NCI-H526 (cell line): ENCODE data around the gene LCE2B.
A peak's percentile ranks its signal among the peaks of the same experiment; 100 is the strongest.
"Not testable (repeated sequence)": the region's sequence is repeated elsewhere in the genome, so short reads cannot be mapped to it uniquely, and the experiment has no call there.

ENCODE experiments used
- DNase-seq, 2 experiments: peaks; one replicate each; lab custom pipeline; 2025; lab: John Stamatoyannopoulos, UW

LCE2B gene

GRCh38 chr1:152685823-152686222, at the start of gene LCE2B:
Gene LCE2B, plus strand, starts transcription at chr1:152686123. Its CDS starts 721 bp downstream, at chr1:152686844.
- DNase-seq: not testable (repeated sequence)

DNA sequence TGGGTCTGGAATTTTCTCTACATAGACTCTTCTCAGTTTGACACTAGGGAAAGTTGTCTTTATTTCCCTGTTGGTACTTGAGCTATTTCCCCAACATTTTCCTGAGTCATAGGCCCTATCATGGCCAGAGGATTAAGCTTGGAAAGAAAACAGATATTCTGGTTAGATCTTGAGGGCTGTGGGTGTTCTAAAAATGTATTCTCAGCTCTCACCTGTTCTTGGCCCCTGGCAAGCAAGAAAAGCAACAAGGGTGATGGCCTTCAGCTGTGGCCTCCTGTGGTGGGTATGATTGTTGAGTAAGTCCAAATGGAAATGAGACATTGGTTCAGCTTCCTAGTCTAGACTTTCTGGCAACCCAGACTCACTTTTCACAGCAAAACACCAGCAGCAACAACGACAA, 45.6 kb upstream of the LCE2B start:
- DNase-seq: no peak

GRCh38 chr1:152643945-152644344, 42.0 kb upstream of the LCE2B start:
- DNase-seq: no peak

DNA sequence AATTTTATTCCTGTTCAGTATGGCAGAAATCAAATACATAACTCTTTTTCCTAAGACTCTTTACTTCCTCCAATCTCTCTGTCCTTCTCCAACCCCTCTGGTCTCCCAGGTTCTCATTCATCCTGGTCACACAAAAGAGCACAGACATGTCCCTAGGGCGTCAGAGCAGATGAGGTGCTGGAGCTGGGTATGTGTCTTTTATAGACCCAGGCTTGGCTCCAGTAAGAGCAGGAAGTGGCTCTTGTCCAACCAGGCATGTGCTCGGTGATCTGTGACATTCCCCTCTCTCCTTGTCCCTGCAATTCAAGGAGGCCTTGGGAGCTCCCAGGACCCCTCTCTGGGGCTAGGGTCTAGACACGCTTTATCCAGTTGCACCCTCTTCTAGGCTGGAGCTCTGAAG, 40.8 kb upstream of the LCE2B start:
- no peak for DNase-seq

DNA sequence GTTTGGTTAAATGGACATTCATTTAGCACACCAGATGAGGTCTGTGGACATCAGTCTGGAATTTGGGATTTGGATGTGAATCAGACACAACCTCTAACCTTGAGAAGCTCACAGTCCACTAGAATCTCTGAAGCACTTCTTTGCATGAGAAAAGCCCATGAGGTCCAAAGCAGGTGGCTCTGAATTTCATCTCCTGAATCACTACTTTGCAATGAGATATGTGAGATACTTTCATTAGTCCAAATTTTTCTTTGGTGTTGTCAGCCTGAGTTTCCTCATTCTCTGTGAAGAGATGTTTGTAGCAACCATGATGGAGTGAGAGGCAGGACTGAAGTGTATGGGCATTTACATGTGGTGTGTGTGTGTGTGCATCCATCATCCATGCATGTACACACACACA, 39.3 kb upstream of the LCE2B start:
- no peak for DNase-seq

DNA sequence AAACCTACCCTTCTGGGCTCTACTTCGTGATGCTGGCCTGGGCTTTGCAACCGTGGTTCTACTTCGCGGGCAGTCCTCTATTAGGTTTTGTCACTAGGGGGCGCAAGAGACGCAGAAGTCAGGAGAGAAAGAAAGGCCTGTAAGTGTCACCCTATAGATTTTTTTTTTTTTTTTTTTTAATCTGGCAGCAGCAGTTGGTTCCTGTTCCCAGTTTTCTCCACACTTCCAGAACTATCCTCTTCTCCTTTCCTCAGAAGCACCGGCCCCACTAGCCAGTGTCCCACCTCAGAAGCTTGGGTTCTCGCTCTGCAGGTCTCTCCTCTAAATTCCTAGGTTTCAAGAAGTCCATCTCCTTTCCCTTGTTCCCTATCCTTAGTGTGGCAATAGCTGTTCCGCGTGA, 31.8 kb upstream of the LCE2B start:
- peak; percentile 68 to 84 for DNase-seq

DNA sequence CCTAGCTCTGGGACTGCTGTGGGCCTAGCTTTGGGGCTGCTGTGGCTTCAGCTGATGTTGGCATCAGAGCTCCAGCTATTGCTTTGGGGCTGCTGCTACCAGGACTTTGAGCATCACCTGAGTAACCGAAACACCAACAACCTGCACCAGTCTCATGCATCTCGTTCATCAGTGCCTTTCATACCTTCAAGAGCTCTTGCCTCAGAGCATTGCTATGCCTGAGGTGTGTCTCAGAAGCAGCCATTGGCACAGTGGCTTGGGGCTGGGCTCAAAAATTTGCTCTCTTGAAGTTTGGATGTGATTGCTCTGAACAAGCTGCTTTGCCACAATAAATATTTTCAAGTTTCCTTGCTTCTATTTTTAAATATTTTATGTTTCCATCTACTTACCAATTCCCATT, 29.5 kb upstream of the LCE2B start:
- no peak for DNase-seq

- no peak for DNase-seq
Measured at GRCh38 chr1:152657677-152658076, 28.2 kb upstream of the LCE2B start.

- DNase-seq: no peak
Measured at GRCh38 chr1:152658649-152659048, 27.3 kb upstream of the LCE2B start.

DNA sequence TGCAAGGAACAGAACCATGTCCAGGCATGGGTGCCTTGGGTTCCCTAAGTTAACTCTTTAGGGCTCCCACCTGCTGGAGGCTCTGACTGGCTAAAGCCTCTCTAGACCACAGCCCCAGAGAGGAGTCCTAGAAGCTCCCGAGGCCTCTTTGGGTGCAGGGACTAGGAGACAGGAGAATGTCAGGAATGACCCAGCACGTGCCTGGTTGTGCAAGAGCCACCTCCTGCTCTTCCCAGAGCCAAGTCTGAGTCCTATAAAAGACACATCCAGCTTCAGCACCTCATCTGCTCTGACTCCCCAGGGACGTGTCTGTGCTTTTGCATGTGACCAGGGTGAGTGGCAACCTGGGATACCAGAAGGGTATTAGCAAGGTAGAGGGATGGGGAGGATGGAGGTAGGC, 22.8 kb upstream of the LCE2B start, which contains the start of gene LCE2D:
Gene LCE2D (plus strand): TSS at position 283 of the 400 bp plus-strand sequence. CDS start 726 bp downstream, outside the sequence.
- no peak for DNase-seq

GRCh38 chr1:152666171-152666570, 19.8 kb upstream of the LCE2B start:
- DNase-seq: not testable (repeated sequence)

GRCh38 chr1:152667648-152668047, 18.3 kb upstream of the LCE2B start:
- no peak for DNase-seq

DNA sequence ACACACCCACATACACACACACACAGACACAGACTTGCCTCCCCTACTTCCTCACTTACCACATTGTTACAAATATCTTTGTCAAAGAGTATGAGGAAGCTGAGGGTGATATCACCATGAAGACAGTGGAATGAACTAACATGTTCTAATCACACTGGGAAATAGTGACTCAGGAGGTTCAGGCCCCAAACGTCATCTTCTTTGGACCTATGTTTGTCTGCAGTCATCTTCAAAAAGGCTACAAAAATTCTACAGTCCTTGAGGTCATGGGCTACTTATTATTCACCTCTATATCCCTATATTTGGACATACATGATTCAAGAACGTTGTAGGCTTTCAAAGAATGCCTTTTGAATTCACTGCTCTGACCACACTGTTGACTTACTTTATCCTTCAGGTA, 12.9 kb upstream of the LCE2B start:
- DNase-seq: no peak

DNA sequence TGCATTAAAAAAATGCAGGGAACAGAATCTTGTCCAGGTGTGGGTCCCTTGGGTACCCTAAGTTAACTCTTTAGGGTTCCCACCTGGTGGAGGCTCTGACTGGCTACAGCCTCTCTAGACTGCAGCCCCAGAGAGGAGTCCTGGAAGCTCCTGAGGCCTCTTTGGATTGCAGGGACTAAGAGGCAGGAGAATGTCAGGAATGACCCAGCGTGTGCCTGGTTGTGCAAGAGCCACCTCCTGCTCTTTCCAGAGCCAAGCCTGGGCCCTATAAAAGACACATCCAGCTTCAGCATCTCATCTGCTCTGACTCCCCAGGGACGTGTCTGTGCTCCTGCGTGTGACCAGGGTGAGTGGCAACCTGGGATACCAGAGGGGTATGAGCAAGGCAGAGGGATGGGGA, 10.9 kb upstream of the LCE2B start, which contains the start of gene LCE2C:
Gene LCE2C (plus strand): TSS at position 297 of the 400 bp plus-strand sequence. CDS start 737 bp downstream, outside the sequence.
- DNase-seq: not testable (repeated sequence)

- no peak for DNase-seq
Measured at GRCh38 chr1:152679459-152679858, 6.5 kb upstream of the LCE2B start.

- no peak for DNase-seq
Measured at GRCh38 chr1:152681616-152682015, 4.3 kb upstream of the LCE2B start.

- no peak for DNase-seq
Measured at GRCh38 chr1:152683846-152684245, 2.1 kb upstream of the LCE2B start.

DNA sequence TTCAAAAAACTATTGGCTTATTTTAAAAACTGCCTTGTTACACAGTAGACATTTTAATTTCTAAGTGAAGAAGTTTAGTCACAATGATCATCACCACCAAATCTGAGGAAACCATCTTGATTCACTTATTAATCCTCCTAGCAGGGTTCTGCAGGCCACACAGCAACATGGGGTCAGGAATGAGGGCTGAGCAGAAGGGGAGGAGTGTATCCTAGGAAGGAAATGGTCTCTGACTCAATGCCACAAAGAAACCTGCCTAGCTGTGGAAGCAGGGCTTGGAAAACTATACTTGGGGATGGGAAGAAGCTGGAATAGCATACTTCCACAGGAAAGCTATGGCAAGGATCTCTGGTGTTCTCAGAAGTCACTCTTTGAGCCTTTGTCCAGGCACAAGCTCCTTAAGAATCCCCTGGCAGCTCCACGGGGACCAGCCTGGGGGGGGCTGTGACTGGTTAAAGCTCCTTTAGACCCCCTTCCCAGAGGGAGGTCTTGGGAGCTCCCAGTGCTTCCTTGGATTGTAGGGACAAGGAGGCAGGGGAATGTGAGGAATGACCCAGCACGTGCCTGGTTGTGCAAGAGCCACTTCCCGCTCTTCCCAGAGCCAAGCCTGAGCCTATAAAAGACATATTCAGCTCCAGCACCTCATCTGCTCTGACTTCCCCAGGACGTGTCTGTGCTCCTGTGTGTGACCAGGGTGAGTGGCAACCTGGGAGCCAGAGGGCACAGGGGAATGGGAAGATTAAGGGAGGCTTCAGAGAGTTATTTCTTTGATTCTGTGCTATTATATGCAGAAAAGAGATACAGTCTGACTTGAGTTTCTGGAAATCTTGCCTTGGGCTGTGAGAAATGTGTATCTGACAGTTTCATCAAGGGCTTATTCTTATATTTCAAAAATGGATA, 12.0 kb downstream of the LCE2B start, which contains the start of gene LCE2A:
Gene LCE2A (plus strand): TSS at position 645 of the 900 bp plus-strand sequence. CDS start 557 bp downstream, outside the sequence.
- DNase-seq: no peak

GRCh38 chr1:152699746-152700145, 13.8 kb downstream of the LCE2B start:
- no peak for DNase-seq

DNA sequence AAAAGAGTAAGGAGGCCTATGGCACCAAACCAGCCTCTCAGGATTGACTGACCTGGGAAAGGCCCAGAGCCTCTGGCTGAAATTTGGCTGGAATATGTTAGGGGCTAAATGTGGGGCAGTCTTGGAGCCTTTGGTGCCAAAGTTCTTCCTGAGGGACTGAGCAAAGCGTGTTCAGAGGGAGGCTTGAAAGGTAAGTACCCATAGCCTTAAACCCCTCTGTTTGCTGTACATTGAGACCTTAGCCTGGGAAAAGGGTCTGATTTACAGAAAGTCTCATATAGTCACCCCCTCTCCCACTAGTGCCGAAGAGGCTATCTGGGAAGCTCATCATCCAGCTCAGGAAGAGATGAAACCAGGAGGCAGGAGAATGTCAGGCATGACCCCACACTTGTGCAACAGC, 21.9 kb downstream of the LCE2B start, which contains the start of gene LCE4A:
Gene LCE4A (plus strand): TSS at position 301 of the 400 bp plus-strand sequence. CDS start 916 bp downstream, outside the sequence.
- no peak for DNase-seq

DNA sequence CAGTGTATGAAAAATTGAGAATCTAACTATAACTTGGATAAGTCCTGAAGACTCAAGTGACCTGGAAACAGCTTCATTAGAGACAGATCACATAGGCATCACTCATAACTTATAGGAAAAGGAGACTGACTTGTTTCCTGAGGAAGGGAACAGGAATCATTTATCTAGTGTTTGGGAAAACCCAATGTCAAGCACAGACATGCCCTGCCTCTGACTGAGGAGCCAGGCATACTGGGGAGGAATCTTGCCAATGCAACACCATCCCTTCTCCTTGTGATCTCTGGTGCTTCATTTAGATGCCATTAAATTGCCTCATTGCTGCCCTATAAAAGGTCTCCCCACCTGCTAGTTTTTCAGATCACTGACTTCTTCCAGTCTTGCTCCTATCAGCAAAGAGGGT, 32.3 kb downstream of the LCE2B start:
- DNase-seq: no peak

- DNase-seq: no peak
Measured at GRCh38 chr1:152725261-152725660, 39.3 kb downstream of the LCE2B start.

DNA sequence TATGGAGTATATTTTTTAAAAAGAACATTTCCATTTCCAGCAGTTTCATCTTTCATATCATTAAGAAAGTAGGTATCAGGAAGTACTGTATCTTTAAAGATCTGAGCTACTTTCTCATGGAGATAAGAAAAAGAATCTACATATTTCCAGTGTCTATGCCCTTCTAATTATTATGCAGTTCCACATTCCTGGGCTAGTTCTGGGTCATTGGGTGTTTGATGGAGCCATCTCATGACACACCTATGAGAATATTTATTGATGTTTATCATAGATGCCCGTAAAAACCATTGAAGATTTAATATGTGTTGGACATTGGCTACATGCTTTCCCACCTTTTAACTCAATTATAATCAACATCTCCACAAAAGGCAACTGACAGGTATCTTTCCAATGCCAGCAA, 43.1 kb downstream of the LCE2B start:
- no peak for DNase-seq
